Testis (tissue), 3 donors: ENCODE data around the gene IMPG2. TPM values are rescaled to one million over a fixed set of nuclear protein-coding genes. Genes with fewer than 3 reads are reported as not detected.

Experiments
- DNase-seq: peaks from one replicate; pipeline ENCODE4 v3.0.0-alpha.2; 2019
- H3K27ac ChIP-seq, 2 donors: fragments of 200-600 bp; sonication (generic); one replicate each; pipeline ENCODE4 v1.5.1; 2019
- H3K27me3 ChIP-seq: fragments of 200-600 bp; sonication (generic); one replicate; pipeline ENCODE4 v1.5.1; 2019
- H3K36me3 ChIP-seq: fragments of 200-600 bp; sonication (generic); one replicate; pipeline ENCODE4 v1.5.1; 2017; ENCODE audit warnings: low read depth; ENCODE audit errors: missing control alignments
- H3K4me1 ChIP-seq: fragments of 200-600 bp; sonication (generic); one replicate; pipeline ENCODE4 v1.5.1; 2019
- H3K4me3 ChIP-seq, 2 donors: fragments of 200-600 bp; sonication (generic); one replicate each; pipeline ENCODE4 v1.5.1; 2017 to 2019
- H3K9me3 ChIP-seq: fragments of 200-600 bp; sonication (generic); one replicate; pipeline ENCODE4 v1.5.1; 2017
- CTCF ChIP-seq, 3 experiments: fragments of 450-650 bp in 2 of 3; fragments of 200-600 bp in 1 of 3; sonication (generic) in 1 of 3; IDR thresholded peaks; one replicate each; pipeline ENCODE4 v1.5.1; 2016 to 2019; ENCODE audit warnings: antibody characterized with exemption in 3 of 3, mild to moderate bottlenecking in 2 of 3, moderate library complexity in 1 of 3
- POLR2A ChIP-seq: fragments of 450-650 bp; IDR thresholded peaks from one replicate; pipeline ENCODE4 v1.6.1; 2017; ENCODE audit warnings: antibody characterized with exemption, mild to moderate bottlenecking, moderate library complexity
- WGBS, 2 donors: methylation state at CpG; one replicate each; pipeline ENCODE4 v1.1.5; 2018; 5-methylcytosine and 5-hydroxymethylcytosine counted together
- intact Hi-C: fragments of 100-400 bp; cut with DNase I; formaldehyde crosslinking; loops from one replicate; pipeline ENCODE4 v1.15.1; 2023; ENCODE audit warnings: low total_unique reads
- polyA plus RNA-seq: library from polyadenylated mRNA; stranded (reverse); fragments of 350-450 nt; fragmentation: Illumina TruSeq; extraction: RNeasy Lipid Tissue Mini Kit (QIAGEN cat#74804); gene quantifications from one replicate; pipeline ENCODE4 v1.2.3, GENCODE V29; 2014; ENCODE audit warnings: low read depth, low replicate concordance; ENCODE audit not compliant: insufficient read depth
- total RNA-seq, 2 donors: library from RNA; depleted of rRNA; stranded (reverse); fragments of >200 nt; gene quantifications; one replicate each; pipeline ENCODE4 v1.2.3, GENCODE V29; 2016

Gene IMPG2
- total and polyA plus RNA-seq, 3 donors from 2014 or later = 0.39 to 0.53 (median 0.50) TPM

- H3K9me3 ChIP-seq = no peaks in the 10 kb centered on the region
- DNase-seq = no peak
- intact Hi-C loops = no loop called here
- WGBS, 2 donors = 71 to 96% methylated on average over 2 of the region's 2 CpGs
- no peaks in the 10 kb centered on the region for H3K27me3 ChIP-seq
- H3K36me3 ChIP-seq = no peaks in the 10 kb centered on the region
- H3K4me1 ChIP-seq = no peaks in the 10 kb centered on the region
- H3K27ac ChIP-seq = no peak overlapping the region
- TF ChIP-seq CTCF (IDR thresholded peaks at IDR 0.05) (no peak), POLR2A (no peak)
- no peak overlapping the region for H3K4me3 ChIP-seq
Observed at GRCh38 chr3:101251441-101251840, 68.9 kb downstream of the IMPG2 start.

DNA sequence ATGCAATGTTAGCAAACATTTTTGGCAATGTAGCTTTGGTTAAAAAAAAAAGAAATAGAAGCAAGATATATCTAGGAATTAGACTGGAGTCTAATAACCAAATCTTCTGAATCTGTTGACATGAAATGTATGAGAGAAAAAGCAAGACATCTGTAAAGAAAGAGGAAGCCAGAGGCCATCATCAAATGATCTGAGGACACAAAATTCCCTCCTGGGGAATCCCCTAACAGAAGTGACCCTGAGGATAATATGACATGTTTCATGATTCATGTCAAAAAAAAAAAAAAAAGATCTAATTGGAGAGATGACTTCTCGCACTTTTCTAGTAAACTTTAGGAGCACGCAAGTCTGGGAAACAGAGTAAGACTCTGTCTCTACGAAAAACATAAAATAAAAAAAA, 70.9 kb downstream of the IMPG2 start:
- Histone ChIP-seq H3K9me3 (no peaks in the 10 kb centered on the region), H3K4me3 (no peak overlapping the region), H3K27me3 (no peaks in the 10 kb centered on the region), H3K4me1 (no peaks in the 10 kb centered on the region), H3K27ac (no peak overlapping the region), H3K36me3 (no peaks in the 10 kb centered on the region)
- WGBS, 2 donors = 88 to 90% methylated on average over 3 of the region's 3 CpGs
- intact Hi-C loops = no loop called here
- no peak for DNase-seq
- TF ChIP-seq CTCF (IDR thresholded peaks at IDR 0.05) = no peak
- no peak for TF ChIP-seq POLR2A

GRCh38 chr3:101248736-101249135, 71.6 kb downstream of the IMPG2 start:
- Histone ChIP-seq H3K36me3 (no peaks in the 10 kb centered on the region), H3K4me3 (no peak overlapping the region), H3K27ac (no peak overlapping the region), H3K4me1 (no peaks in the 10 kb centered on the region), H3K9me3 (no peaks in the 10 kb centered on the region), H3K27me3 (no peaks in the 10 kb centered on the region)
- no peak for TF ChIP-seq CTCF (IDR thresholded peaks at IDR 0.05)
- no peak for TF ChIP-seq POLR2A
- 76 to 78% methylated on average over 2 of the region's 2 CpGs for WGBS, 2 donors
- intact Hi-C loops = no loop called here
- DNase-seq = no peak

DNA sequence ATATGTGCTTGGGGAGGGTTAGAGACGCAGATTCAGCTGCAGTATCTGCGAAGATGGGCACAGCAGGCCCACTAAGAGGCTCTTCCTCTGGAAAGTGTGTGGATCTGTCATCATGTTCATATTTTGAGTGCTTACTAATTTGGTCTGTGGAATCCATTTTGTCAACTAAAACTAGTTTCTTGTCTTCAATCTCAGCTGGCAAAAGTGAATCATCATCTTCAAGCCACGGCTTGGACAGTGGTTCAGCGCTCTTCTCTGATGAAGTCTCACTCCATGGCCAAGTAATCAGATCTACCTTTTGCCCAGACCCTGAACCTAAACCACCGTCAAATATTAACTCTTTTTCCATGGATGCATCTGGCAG, 76.2 kb downstream of the IMPG2 start:
- no peaks in the 10 kb centered on the region for H3K9me3 ChIP-seq
- no peaks in the 10 kb centered on the region for H3K36me3 ChIP-seq
- intact Hi-C loops = no loop called here
- WGBS, 2 donors = 96 to 97% methylated on average over 5 of the region's 5 CpGs
- DNase-seq = no peak
- H3K4me1 ChIP-seq = no peaks in the 10 kb centered on the region
- no peak overlapping the region for H3K4me3 ChIP-seq
- no peak overlapping the region for H3K27ac ChIP-seq
- H3K27me3 ChIP-seq = no peaks in the 10 kb centered on the region
- no peak for TF ChIP-seq POLR2A
- TF ChIP-seq CTCF (IDR thresholded peaks at IDR 0.05) = no peak

GRCh38 chr3:101243285-101244211, 76.8 kb downstream of the IMPG2 start:
- Histone ChIP-seq H3K9me3 (no peaks in the 10 kb centered on the region), H3K4me3 (no peak overlapping the region), H3K27ac (no peak overlapping the region), H3K27me3 (no peaks in the 10 kb centered on the region), H3K36me3 (no peaks in the 10 kb centered on the region), H3K4me1 (no peaks in the 10 kb centered on the region)
- DNase-seq = no peak
- intact Hi-C loops = no loop called here
- WGBS, 2 donors = 97 to 99% methylated on average over 4 of the region's 4 CpGs
- TF ChIP-seq CTCF (IDR thresholded peaks at IDR 0.05) (no peak), POLR2A (no peak)
